WTC11 (cell line): ENCODE data around the gene C10orf71. TPM values are rescaled to one million over a fixed set of nuclear protein-coding genes. Genes with fewer than 3 reads are reported as not detected.

Experiments
- ATAC-seq: fragments of 200-7000 bp; cut with Tn5 transposase; 2 replicates; pipeline ENCODE4 v1.10.0; 2021; ENCODE audit warnings: mild to moderate bottlenecking, moderate library complexity
- CTCF ChIA-PET: fragments of 300-600 bp; sonication (Branson Sonifier 250); formaldehyde crosslinking; loops from one replicate; lab custom pipeline; 2021; ENCODE audit warnings: antibody characterized with exemption; lab: Charles Lee
- POLR2A ChIA-PET: fragments of 350-600 bp; sonication (Branson Sonifier 250); formaldehyde crosslinking; loops from one replicate; lab custom pipeline; 2021; ENCODE audit warnings: antibody characterized with exemption; lab: Charles Lee
- DNase-seq: peaks from one replicate; pipeline ENCODE4 v3.0.0; 2021; ENCODE audit warnings: low spot score
- H3K27ac Mint-ChIP-seq: 2 replicates; pipeline ENCODE4 v1.8.0; 2021; ENCODE audit warnings: mixed read lengths
- H3K27me3 Mint-ChIP-seq: 2 replicates; pipeline ENCODE4 v1.8.0; 2021; ENCODE audit warnings: low read depth, mild to moderate bottlenecking, moderate library complexity, mixed read lengths
- H3K36me3 Mint-ChIP-seq: 2 replicates; pipeline ENCODE4 v1.8.0; 2021; ENCODE audit warnings: mixed read lengths
- H3K4me1 Mint-ChIP-seq: 2 replicates; pipeline ENCODE4 v1.8.0; 2022; ENCODE audit warnings: mixed read lengths
- H3K4me3 Mint-ChIP-seq: 2 replicates; pipeline ENCODE4 v1.8.0; 2021; ENCODE audit warnings: mild to moderate bottlenecking, moderate library complexity, mixed read lengths
- H3K9me3 Mint-ChIP-seq: 2 replicates; pipeline ENCODE4 v1.8.0; 2021; ENCODE audit warnings: mixed read lengths
- EMX1 ChIP-seq: fragments of 250-450 bp; sonication (Bioruptor Pico); IDR thresholded peaks from 2 replicates; pipeline ENCODE4 v1.8.0; 2021; ENCODE audit warnings: mild to moderate bottlenecking
- FOXJ3 ChIP-seq: sonication (generic); formaldehyde crosslinking; IDR thresholded peaks from 2 replicates; pipeline ENCODE4 v1.9.0; 2021; ENCODE audit warnings: missing genetic modification reagents, mild to moderate bottlenecking, borderline replicate concordance
- IRF1 ChIP-seq: sonication (generic); formaldehyde crosslinking; IDR thresholded peaks from 2 replicates; pipeline ENCODE4 v1.8.0; 2023; ENCODE audit warnings: missing genetic modification reagents
- MYBL2 ChIP-seq: sonication (generic); formaldehyde crosslinking; IDR thresholded peaks from 2 replicates; pipeline ENCODE4 v1.8.1; 2023; ENCODE audit warnings: mild to moderate bottlenecking, moderate library complexity, missing genetic modification reagents
- NFYB ChIP-seq: sonication (generic); formaldehyde crosslinking; conservative IDR thresholded peaks from 2 replicates; pipeline ENCODE4 v1.8.0; 2022; ENCODE audit warnings: low read depth, missing genetic modification reagents
- NR3C1 ChIP-seq: sonication (generic); formaldehyde crosslinking; conservative IDR thresholded peaks from 2 replicates; pipeline ENCODE4 v1.8.1; 2023; ENCODE audit warnings: low read depth, mild to moderate bottlenecking, missing genetic modification reagents
- ZNF138 ChIP-seq: sonication (generic); formaldehyde crosslinking; conservative IDR thresholded peaks from 2 replicates; pipeline ENCODE4 v1.8.1; 2022; ENCODE audit warnings: mild to moderate bottlenecking, moderate library complexity, missing genetic modification reagents
- ZNF232 ChIP-seq: sonication (generic); formaldehyde crosslinking; IDR thresholded peaks from 2 replicates; pipeline ENCODE4 v1.8.0; 2022; ENCODE audit warnings: mild to moderate bottlenecking, missing genetic modification reagents
- ZNF263 ChIP-seq: sonication (generic); formaldehyde crosslinking; IDR thresholded peaks from 2 replicates; pipeline ENCODE4 v1.8.1; 2022; ENCODE audit warnings: low read depth, mild to moderate bottlenecking, moderate library complexity, missing genetic modification reagents
- ZNF317 ChIP-seq: sonication (generic); formaldehyde crosslinking; IDR thresholded peaks from 2 replicates; pipeline ENCODE4 v1.8.1; 2023; ENCODE audit warnings: low read depth, mild to moderate bottlenecking, moderate library complexity, missing genetic modification reagents, borderline replicate concordance
- ZNF396 ChIP-seq: fragments of 250-450 bp; sonication (Bioruptor Pico); IDR thresholded peaks from 2 replicates; pipeline ENCODE4 v1.8.0; 2021; ENCODE audit warnings: mild to moderate bottlenecking, moderate library complexity, borderline replicate concordance
- ZNF416 ChIP-seq: fragments of 250-450 bp; sonication (Bioruptor Pico); IDR thresholded peaks from 2 replicates; pipeline ENCODE4 v1.9.0; 2021; ENCODE audit warnings: mild to moderate bottlenecking, inconsistent platforms
- ZNF423 ChIP-seq: fragments of 250-450 bp; sonication (Bioruptor Pico); IDR thresholded peaks from 2 replicates; pipeline ENCODE4 v2.1.2; 2022; ENCODE audit warnings: mild to moderate bottlenecking, moderate library complexity
- total RNA-seq: library from RNA; stranded (reverse); gene quantifications from 3 replicates; pipeline ENCODE4 v1.2.3, GENCODE V29; 2021
- TF ChIP-seq, protein P1 (sequence below): fragments of 250-450 bp; sonication (Bioruptor Pico); IDR thresholded peaks from 2 replicates; pipeline ENCODE4 v1.9.0; 2021; ENCODE audit warnings: mild to moderate bottlenecking
- TF ChIP-seq, protein P2 (sequence below): sonication (generic); formaldehyde crosslinking; IDR thresholded peaks from 2 replicates; pipeline ENCODE4 v1.8.0; 2022; ENCODE audit warnings: mild to moderate bottlenecking, missing genetic modification reagents
- TF ChIP-seq, protein P3 (sequence below): sonication (generic); formaldehyde crosslinking; IDR thresholded peaks from 2 replicates; pipeline ENCODE4 v1.8.1; 2023; ENCODE audit warnings: mild to moderate bottlenecking, missing genetic modification reagents
- TF ChIP-seq, protein P4 (sequence below): sonication (generic); formaldehyde crosslinking; IDR thresholded peaks from 2 replicates; pipeline ENCODE4 v1.8.0; 2022; ENCODE audit warnings: mild to moderate bottlenecking, missing genetic modification reagents
- TF ChIP-seq, protein P5 (sequence below): fragments of 250-450 bp; sonication (Bioruptor Pico); IDR thresholded peaks from 2 replicates; pipeline ENCODE4 v1.9.0; 2021; ENCODE audit warnings: mild to moderate bottlenecking, borderline replicate concordance
- TF ChIP-seq, protein P6 (sequence below): sonication (generic); formaldehyde crosslinking; IDR thresholded peaks from 2 replicates; pipeline ENCODE4 v1.8.1; 2022; ENCODE audit warnings: mild to moderate bottlenecking, moderate library complexity, missing genetic modification reagents

The C10orf71 gene
- total RNA-seq, 1 experiment from 2014 or later = not detected

GRCh38 chr10:49309691-49310411 lies 10.9 kb downstream of the C10orf71 start:
- CTCF ChIA-PET = no interaction called here
- Mint-ChIP-seq H3K36me3 (no peaks in the 10 kb centered on the region), H3K4me1 (no peaks in the 10 kb centered on the region), H3K27ac (no peak overlapping the region), H3K9me3 (peaks cover 10% of the 10 kb centered on the region), H3K4me3 (no peak overlapping the region), H3K27me3 (no peaks in the 10 kb centered on the region)
- TF ChIP-seq EMX1 (CRISPR knock-in tag) (no peak), ZNF317 (no peak), ZNF396 (no peak), ZNF138 (CRISPR knock-in tag) (no peak), ZNF232 (CRISPR knock-in tag) (no peak), NR3C1 (CRISPR knock-in tag) (no peak), ZNF416 (no peak)
- TF ChIP-seq, protein P1, sequence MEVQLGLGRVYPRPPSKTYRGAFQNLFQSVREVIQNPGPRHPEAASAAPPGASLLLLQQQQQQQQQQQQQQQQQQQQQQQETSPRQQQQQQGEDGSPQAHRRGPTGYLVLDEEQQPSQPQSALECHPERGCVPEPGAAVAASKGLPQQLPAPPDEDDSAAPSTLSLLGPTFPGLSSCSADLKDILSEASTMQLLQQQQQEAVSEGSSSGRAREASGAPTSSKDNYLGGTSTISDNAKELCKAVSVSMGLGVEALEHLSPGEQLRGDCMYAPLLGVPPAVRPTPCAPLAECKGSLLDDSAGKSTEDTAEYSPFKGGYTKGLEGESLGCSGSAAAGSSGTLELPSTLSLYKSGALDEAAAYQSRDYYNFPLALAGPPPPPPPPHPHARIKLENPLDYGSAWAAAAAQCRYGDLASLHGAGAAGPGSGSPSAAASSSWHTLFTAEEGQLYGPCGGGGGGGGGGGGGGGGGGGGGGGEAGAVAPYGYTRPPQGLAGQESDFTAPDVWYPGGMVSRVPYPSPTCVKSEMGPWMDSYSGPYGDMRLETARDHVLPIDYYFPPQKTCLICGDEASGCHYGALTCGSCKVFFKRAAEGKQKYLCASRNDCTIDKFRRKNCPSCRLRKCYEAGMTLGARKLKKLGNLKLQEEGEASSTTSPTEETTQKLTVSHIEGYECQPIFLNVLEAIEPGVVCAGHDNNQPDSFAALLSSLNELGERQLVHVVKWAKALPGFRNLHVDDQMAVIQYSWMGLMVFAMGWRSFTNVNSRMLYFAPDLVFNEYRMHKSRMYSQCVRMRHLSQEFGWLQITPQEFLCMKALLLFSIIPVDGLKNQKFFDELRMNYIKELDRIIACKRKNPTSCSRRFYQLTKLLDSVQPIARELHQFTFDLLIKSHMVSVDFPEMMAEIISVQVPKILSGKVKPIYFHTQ (CRISPR knock-in tag) = no peak
- TF ChIP-seq, protein P2, sequence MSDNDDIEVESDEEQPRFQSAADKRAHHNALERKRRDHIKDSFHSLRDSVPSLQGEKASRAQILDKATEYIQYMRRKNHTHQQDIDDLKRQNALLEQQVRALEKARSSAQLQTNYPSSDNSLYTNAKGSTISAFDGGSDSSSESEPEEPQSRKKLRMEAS (CRISPR knock-in tag) = no peak
- no peak for ATAC-seq
- no peak for DNase-seq
- POLR2A ChIA-PET = no interaction called here

DNA sequence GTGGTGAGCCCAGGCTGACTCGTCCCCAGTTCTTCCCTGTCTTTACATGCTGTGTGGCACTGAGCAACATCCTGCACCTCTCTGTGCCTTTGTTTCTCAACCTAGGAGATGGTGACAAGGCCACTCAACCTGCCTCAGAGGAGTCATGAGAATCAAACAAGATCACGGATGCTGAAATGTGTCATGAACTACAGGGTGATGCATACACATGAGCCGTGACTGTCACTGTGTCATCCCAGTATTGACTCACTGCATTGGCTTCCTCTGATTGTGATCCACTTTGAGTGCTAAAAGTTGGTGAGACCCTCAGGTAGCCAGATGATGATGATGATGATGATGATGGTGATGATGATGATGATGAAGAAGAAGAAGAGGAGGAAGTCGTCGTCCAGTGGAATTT lies 11.5 kb downstream of the C10orf71 start:
- no peaks in the 10 kb centered on the region for H3K4me1 Mint-ChIP-seq
- POLR2A ChIA-PET = no interaction called here
- no peak overlapping the region for H3K4me3 Mint-ChIP-seq
- CTCF ChIA-PET = no interaction called here
- no peaks in the 10 kb centered on the region for H3K36me3 Mint-ChIP-seq
- no peak for ATAC-seq
- peaks cover 10% of the 10 kb centered on the region for H3K9me3 Mint-ChIP-seq
- H3K27me3 Mint-ChIP-seq = no peaks in the 10 kb centered on the region
- no peak for DNase-seq
- no peak overlapping the region for H3K27ac Mint-ChIP-seq
- TF ChIP-seq, protein P3, sequence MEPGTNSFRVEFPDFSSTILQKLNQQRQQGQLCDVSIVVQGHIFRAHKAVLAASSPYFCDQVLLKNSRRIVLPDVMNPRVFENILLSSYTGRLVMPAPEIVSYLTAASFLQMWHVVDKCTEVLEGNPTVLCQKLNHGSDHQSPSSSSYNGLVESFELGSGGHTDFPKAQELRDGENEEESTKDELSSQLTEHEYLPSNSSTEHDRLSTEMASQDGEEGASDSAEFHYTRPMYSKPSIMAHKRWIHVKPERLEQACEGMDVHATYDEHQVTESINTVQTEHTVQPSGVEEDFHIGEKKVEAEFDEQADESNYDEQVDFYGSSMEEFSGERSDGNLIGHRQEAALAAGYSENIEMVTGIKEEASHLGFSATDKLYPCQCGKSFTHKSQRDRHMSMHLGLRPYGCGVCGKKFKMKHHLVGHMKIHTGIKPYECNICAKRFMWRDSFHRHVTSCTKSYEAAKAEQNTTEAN (CRISPR knock-in tag) = no peak
- no peak for TF ChIP-seq FOXJ3 (CRISPR knock-in tag)
- no peak for TF ChIP-seq NFYB (CRISPR knock-in tag)
- no peak for TF ChIP-seq MYBL2 (CRISPR knock-in tag)
- TF ChIP-seq IRF1 = no peak
- no peak for TF ChIP-seq NR3C1 (CRISPR knock-in tag)
- TF ChIP-seq, protein P4, sequence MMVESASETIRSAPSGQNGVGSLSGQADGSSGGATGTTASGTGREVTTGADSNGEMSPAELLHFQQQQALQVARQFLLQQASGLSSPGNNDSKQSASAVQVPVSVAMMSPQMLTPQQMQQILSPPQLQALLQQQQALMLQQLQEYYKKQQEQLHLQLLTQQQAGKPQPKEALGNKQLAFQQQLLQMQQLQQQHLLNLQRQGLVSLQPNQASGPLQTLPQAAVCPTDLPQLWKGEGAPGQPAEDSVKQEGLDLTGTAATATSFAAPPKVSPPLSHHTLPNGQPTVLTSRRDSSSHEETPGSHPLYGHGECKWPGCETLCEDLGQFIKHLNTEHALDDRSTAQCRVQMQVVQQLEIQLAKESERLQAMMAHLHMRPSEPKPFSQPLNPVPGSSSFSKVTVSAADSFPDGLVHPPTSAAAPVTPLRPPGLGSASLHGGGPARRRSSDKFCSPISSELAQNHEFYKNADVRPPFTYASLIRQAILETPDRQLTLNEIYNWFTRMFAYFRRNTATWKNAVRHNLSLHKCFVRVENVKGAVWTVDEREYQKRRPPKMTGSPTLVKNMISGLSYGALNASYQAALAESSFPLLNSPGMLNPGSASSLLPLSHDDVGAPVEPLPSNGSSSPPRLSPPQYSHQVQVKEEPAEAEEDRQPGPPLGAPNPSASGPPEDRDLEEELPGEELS (CRISPR knock-in tag) = no peak
- TF ChIP-seq ZNF138 (CRISPR knock-in tag) = no peak
- no peak for TF ChIP-seq ZNF423 (CRISPR knock-in tag)
- TF ChIP-seq ZNF263 = no peak
- TF ChIP-seq, protein P5, sequence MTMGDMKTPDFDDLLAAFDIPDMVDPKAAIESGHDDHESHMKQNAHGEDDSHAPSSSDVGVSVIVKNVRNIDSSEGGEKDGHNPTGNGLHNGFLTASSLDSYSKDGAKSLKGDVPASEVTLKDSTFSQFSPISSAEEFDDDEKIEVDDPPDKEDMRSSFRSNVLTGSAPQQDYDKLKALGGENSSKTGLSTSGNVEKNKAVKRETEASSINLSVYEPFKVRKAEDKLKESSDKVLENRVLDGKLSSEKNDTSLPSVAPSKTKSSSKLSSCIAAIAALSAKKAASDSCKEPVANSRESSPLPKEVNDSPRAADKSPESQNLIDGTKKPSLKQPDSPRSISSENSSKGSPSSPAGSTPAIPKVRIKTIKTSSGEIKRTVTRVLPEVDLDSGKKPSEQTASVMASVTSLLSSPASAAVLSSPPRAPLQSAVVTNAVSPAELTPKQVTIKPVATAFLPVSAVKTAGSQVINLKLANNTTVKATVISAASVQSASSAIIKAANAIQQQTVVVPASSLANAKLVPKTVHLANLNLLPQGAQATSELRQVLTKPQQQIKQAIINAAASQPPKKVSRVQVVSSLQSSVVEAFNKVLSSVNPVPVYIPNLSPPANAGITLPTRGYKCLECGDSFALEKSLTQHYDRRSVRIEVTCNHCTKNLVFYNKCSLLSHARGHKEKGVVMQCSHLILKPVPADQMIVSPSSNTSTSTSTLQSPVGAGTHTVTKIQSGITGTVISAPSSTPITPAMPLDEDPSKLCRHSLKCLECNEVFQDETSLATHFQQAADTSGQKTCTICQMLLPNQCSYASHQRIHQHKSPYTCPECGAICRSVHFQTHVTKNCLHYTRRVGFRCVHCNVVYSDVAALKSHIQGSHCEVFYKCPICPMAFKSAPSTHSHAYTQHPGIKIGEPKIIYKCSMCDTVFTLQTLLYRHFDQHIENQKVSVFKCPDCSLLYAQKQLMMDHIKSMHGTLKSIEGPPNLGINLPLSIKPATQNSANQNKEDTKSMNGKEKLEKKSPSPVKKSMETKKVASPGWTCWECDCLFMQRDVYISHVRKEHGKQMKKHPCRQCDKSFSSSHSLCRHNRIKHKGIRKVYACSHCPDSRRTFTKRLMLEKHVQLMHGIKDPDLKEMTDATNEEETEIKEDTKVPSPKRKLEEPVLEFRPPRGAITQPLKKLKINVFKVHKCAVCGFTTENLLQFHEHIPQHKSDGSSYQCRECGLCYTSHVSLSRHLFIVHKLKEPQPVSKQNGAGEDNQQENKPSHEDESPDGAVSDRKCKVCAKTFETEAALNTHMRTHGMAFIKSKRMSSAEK = no peak
- TF ChIP-seq, protein P1 (CRISPR knock-in tag) = no peak
- TF ChIP-seq, protein P6, sequence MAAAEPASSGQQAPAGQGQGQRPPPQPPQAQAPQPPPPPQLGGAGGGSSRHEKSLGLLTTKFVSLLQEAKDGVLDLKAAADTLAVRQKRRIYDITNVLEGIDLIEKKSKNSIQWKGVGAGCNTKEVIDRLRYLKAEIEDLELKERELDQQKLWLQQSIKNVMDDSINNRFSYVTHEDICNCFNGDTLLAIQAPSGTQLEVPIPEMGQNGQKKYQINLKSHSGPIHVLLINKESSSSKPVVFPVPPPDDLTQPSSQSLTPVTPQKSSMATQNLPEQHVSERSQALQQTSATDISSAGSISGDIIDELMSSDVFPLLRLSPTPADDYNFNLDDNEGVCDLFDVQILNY (CRISPR knock-in tag) = no peak
